CD8-positive, alpha-beta memory T cell (primary cell): ENCODE measurements around the gene ZCCHC12. TPM values are rescaled to one million over a fixed set of nuclear protein-coding genes. Genes with fewer than 3 reads are reported as not detected.

Experiments used
- CTCF ChIA-PET: fragments of 350-600 bp; sonication (Branson Sonifier 250); formaldehyde crosslinking; loops from one replicate; lab custom pipeline; 2021; ENCODE audit warnings: antibody characterized with exemption; lab: Charles Lee
- POLR2A ChIA-PET: fragments of 350-600 bp; sonication (Branson Sonifier 250); formaldehyde crosslinking; loops from one replicate; lab custom pipeline; 2021; ENCODE audit warnings: antibody characterized with exemption; lab: Charles Lee
- DNase-seq, 5 donors: peaks; one replicate each; pipeline versions ENCODE4 v3.0.0 to v3.0.0-alpha.2; 2020 to 2022; ENCODE audit warnings: mixed read lengths in 1 of 5
- H3K27ac ChIP-seq: one replicate; pipeline ENCODE4 v1.7.0; 2013; ENCODE audit warnings: low read depth, mild to moderate bottlenecking, low read length, moderate library complexity
- H3K27me3 ChIP-seq: 2 replicates; pipeline ENCODE4 v1.7.0; 2013; ENCODE audit warnings: low read length, mild to moderate bottlenecking; ENCODE audit not compliant: insufficient read depth, poor library complexity, severe bottlenecking
- H3K36me3 ChIP-seq: 2 replicates; pipeline ENCODE4 v1.7.0; 2013; ENCODE audit warnings: mild to moderate bottlenecking, low read length, moderate library complexity; ENCODE audit not compliant: insufficient read depth
- H3K4me1 ChIP-seq: 2 replicates; pipeline ENCODE4 v1.7.0; 2013; ENCODE audit warnings: mild to moderate bottlenecking, low read length, moderate library complexity; ENCODE audit not compliant: insufficient read depth
- H3K4me3 ChIP-seq: 2 replicates; pipeline ENCODE4 v1.7.0; 2013; ENCODE audit warnings: mild to moderate bottlenecking, low read length
- H3K9me3 ChIP-seq: 2 replicates; pipeline ENCODE4 v1.7.0; 2013; ENCODE audit warnings: mild to moderate bottlenecking, low read length
- H3K27ac Mint-ChIP-seq, 8 donors: one replicate each; pipeline ENCODE4 v1.8.0; 2020 to 2021; ENCODE audit warnings: mixed read lengths in 8 of 8, mild to moderate bottlenecking in 6 of 8, inconsistent platforms in 3 of 8, moderate library complexity in 3 of 8
- H3K27me3 Mint-ChIP-seq, 2 donors: one replicate each; pipeline ENCODE4 v1.8.0; 2020 to 2021; ENCODE audit warnings: mixed read lengths in 2 of 2, mild to moderate bottlenecking in 1 of 2, moderate library complexity in 1 of 2
- H3K36me3 Mint-ChIP-seq, 3 donors: one replicate each; pipeline ENCODE4 v1.8.0; 2020 to 2021; ENCODE audit warnings: mixed read lengths in 3 of 3, inconsistent platforms in 1 of 3, mild to moderate bottlenecking in 1 of 3
- H3K4me1 Mint-ChIP-seq, 3 donors: one replicate each; pipeline ENCODE4 v1.8.0; 2020 to 2021; ENCODE audit warnings: mixed read lengths in 3 of 3, inconsistent platforms in 1 of 3, mild to moderate bottlenecking in 1 of 3
- H3K4me3 Mint-ChIP-seq, 7 donors: one replicate each; pipeline ENCODE4 v1.8.0; 2020 to 2021; ENCODE audit warnings: mixed read lengths in 7 of 7, mild to moderate bottlenecking in 6 of 7, moderate library complexity in 4 of 7, inconsistent platforms in 2 of 7
- H3K9me3 Mint-ChIP-seq, 5 donors: one replicate each; pipeline ENCODE4 v1.8.0; 2020 to 2022; ENCODE audit warnings: mixed read lengths in 5 of 5, mild to moderate bottlenecking in 3 of 5, moderate library complexity in 2 of 5, inconsistent platforms in 1 of 5
- polyA plus RNA-seq: library from polyadenylated mRNA; unstranded; fragments of 300-500 nt; fragmentation: Illumina TruSeq; gene quantifications from one replicate; pipeline ENCODE4 v1.2.3, GENCODE V29; 2021
- total RNA-seq, 2 experiments: library from RNA; stranded (reverse); gene quantifications; one replicate each; pipeline ENCODE4 v1.2.3, GENCODE V29; 2021

ZCCHC12 gene
- total RNA-seq (not detected), polyA plus RNA-seq (0.12 TPM)

DNA sequence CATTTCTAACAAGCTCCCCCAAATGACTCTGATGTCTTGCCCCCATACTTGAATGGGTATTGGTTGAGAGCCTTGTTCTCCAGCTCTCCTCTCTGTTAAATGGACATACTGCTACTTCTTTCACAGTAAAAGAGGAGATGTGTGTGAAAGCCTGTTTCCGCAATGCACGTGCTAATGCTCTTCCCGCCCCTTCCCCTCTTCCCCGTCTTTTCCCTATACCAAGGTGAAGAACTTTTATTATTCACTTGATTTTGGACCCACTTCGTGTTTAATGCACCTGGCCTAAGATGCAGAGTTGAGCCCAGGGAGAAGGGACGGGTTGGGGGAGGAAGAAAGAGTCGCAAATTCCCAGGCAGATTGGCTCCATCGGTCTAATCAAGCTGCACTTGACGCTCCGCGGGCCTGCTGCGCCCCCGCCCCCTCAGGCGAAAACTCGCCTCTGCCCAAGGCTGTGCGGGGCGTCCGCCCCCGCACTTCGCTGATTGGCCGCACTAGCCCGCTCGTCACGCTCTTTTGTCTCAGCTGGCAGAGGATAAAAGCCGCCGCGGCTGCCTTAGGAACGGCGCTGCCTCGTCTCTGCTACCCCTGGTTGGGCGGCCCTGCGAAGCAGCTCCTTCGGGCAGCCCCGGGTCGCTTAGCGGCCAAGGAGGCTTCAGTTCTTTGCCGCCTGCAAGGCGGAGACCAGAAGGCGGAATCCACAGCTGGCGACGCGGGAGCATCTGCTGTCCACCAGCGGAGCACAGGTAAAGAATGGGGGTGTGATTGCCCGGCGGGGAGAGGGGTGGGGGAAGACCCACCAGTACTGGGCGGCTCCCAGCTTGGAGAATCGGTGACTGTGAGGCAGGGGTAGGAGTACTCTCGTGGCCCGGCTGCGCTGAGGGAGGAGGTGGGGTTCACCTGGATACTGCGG is at the start of gene ZCCHC12:
Gene ZCCHC12 (plus strand): TSS at position 562 of the 910 bp plus-strand sequence. CDS start 1,421 bp downstream, outside the sequence.
- H3K36me3 ChIP-seq, result no peaks in the 10 kb centered on the region
- Mint-ChIP-seq H3K27me3 (peaks cover 45 to 56% of the 10 kb centered on the region in 2 donors), H3K9me3 (peaks cover 0 to 7% (median 0%) of the 10 kb centered on the region in 5 donors), H3K4me3 (peak within 1 kb of the TSS; percentile 56 to 91 (median 74)), H3K36me3 (peaks cover 0 to 2% (median 0%) of the 10 kb centered on the region in 3 donors), H3K27ac (peak within 1 kb of the TSS in 2 of 8 donors; percentile 18 to 70), H3K4me1 (peaks cover 13 to 26% (median 17%) of the 10 kb centered on the region in 3 donors)
- H3K27me3 ChIP-seq, result peaks cover 6% of the 10 kb centered on the region
- ChIA-PET CTCF (no interaction called here), POLR2A (no interaction called here)
- no peak within 1 kb of the TSS for H3K27ac ChIP-seq
- H3K9me3 ChIP-seq, result no peaks in the 10 kb centered on the region
- DNase-seq, result peak in 4 of 5 donors; percentile 7 to 62 (median 38)
- H3K4me3 ChIP-seq, result peak within 1 kb of the TSS; percentile 28
- peaks cover 5% of the 10 kb centered on the region for H3K4me1 ChIP-seq

DNA sequence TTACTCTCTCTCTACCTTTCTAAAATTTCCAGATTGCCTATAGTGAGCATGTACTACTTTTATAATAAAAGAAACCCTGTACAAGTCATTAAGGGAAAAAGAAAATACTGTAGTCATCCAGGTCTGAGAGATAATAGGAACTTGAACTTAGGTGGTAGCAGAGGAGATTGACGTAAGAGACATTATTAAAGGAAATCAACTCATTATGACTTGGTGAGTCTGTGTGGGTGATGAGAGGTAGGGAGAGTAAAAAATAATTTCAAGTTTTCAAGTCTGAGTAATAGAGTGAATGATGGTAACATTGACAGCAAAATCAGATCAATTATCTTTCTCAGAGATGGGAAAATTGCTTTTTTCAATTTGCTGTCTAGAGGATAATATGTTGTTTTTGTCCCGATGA is 44.0 kb upstream of the ZCCHC12 start:
- no peaks in the 10 kb centered on the region for H3K27me3 ChIP-seq
- Mint-ChIP-seq H3K27me3 (peaks cover 6 to 25% of the 10 kb centered on the region in 2 donors), H3K9me3 (no peaks in the 10 kb centered on the region), H3K4me3 (no peak overlapping the region), H3K4me1 (no peaks in the 10 kb centered on the region), H3K36me3 (no peaks in the 10 kb centered on the region), H3K27ac (no peak overlapping the region)
- no peak overlapping the region for H3K4me3 ChIP-seq
- H3K4me1 ChIP-seq, result no peaks in the 10 kb centered on the region
- POLR2A ChIA-PET, result no interaction called here
- no peak overlapping the region for H3K27ac ChIP-seq
- CTCF ChIA-PET, result no interaction called here
- no peaks in the 10 kb centered on the region for H3K9me3 ChIP-seq
- H3K36me3 ChIP-seq, result no peaks in the 10 kb centered on the region
- DNase-seq, result no peak

DNA sequence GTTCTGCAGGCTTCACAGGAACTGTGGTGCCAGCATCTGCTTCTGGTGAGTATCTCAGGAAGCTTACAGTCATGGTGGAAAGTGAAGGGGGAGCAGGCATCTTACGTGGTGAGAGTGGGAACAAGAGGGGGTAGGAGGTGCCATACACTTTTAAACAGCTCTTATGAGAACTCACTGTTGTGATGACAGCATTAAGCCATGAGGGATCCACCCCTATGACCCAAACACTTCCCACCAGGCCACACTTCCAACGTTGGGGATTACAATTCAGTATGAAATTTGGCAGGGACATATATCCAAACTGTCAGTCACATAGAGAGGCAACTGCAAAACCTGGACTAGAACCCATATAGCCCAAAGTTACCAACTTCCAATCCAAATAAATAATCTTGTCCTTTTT is 43.1 kb upstream of the ZCCHC12 start:
- peaks cover 9 to 19% of the 10 kb centered on the region in 2 donors for H3K27me3 Mint-ChIP-seq
- POLR2A ChIA-PET, result no interaction called here

DNA sequence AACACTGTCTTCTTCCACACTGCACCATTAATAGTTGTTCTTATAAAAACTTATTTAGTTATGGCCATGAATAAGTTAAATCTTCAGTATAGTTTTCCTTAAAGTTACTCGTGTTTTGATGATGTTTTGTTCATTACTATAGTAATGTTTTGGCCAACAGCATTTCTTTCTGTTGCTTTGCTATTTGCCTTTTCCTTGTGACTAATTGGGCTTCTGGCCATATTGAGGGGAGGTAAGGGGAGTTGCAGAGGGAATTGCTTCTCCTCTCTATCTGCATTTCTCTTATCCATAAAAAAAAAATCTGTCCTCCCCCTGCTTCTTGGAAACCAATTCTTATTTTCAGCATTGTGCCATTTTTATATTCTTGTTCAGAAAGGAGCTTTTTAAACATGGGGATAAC is 42.7 kb upstream of the ZCCHC12 start:
- DNase-seq, result no peak
- Mint-ChIP-seq H3K9me3 (no peaks in the 10 kb centered on the region), H3K36me3 (no peaks in the 10 kb centered on the region), H3K4me1 (no peaks in the 10 kb centered on the region), H3K4me3 (no peak overlapping the region), H3K27me3 (peaks cover 10 to 16% of the 10 kb centered on the region in 2 donors), H3K27ac (peak overlapping the region in 1 of 8 donors; percentile 38)
- Histone ChIP-seq H3K27ac (no peak overlapping the region), H3K4me3 (no peak overlapping the region), H3K27me3 (no peaks in the 10 kb centered on the region), H3K9me3 (no peaks in the 10 kb centered on the region), H3K4me1 (no peaks in the 10 kb centered on the region), H3K36me3 (no peaks in the 10 kb centered on the region)
- ChIA-PET POLR2A (no interaction called here), CTCF (no interaction called here)

More for the DNA sequence above, 43.1 kb upstream of the ZCCHC12 start:
- Histone ChIP-seq H3K36me3 (no peaks in the 10 kb centered on the region), H3K9me3 (no peaks in the 10 kb centered on the region), H3K27ac (no peak overlapping the region), H3K27me3 (no peaks in the 10 kb centered on the region), H3K4me3 (no peak overlapping the region), H3K4me1 (no peaks in the 10 kb centered on the region)
- CTCF ChIA-PET, result no interaction called here
- no peaks in the 10 kb centered on the region for H3K9me3 Mint-ChIP-seq
- H3K27ac Mint-ChIP-seq, result peak overlapping the region in 1 of 8 donors; percentile 38
- no peaks in the 10 kb centered on the region for H3K4me1 Mint-ChIP-seq
- no peak overlapping the region for H3K4me3 Mint-ChIP-seq
- no peaks in the 10 kb centered on the region for H3K36me3 Mint-ChIP-seq
- DNase-seq, result no peak

- H3K4me3 Mint-ChIP-seq, result no peak overlapping the region
- H3K27ac ChIP-seq, result no peak overlapping the region
- POLR2A ChIA-PET, result interaction anchor here (0.7 kb wide), 1 partner anchor 460 kb away, joined by 5 read pairs; no protein-coding TSS in a partner anchor
- H3K27ac Mint-ChIP-seq, result no peak overlapping the region
- H3K36me3 Mint-ChIP-seq, result no peaks in the 10 kb centered on the region
- peaks cover 7 to 19% of the 10 kb centered on the region in 2 donors for H3K27me3 Mint-ChIP-seq
- H3K4me1 ChIP-seq, result no peaks in the 10 kb centered on the region
- H3K9me3 ChIP-seq, result no peaks in the 10 kb centered on the region
- H3K9me3 Mint-ChIP-seq, result peaks cover 0 to 2% (median 0%) of the 10 kb centered on the region in 5 donors
- H3K4me3 ChIP-seq, result no peak overlapping the region
- CTCF ChIA-PET, result no interaction called here
- no peaks in the 10 kb centered on the region for H3K36me3 ChIP-seq
- no peaks in the 10 kb centered on the region for H3K27me3 ChIP-seq
- no peaks in the 10 kb centered on the region for H3K4me1 Mint-ChIP-seq
- no peak for DNase-seq
Measured at GRCh38 chrX:118795528-118796280, 27.9 kb upstream of the ZCCHC12 start.

DNA sequence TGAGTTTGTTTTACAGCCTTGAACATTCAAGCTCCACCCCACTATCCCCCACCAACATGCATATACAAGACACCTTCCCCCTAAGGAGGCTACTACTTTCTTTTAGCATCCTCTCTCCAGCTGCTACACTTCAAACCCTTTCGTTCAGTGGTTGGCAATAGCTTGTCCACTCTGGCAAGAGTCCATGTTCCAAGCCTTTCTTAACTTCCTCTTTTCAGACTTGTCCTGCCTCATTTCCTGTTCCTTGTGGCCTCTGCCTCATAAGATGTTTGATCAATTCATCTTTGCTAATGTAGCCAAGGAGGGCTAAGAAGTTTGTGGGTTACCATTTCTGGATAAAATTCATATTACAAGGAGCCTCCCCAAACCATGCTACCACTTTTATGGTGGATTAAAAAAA is 20.8 kb upstream of the ZCCHC12 start:
- Mint-ChIP-seq H3K27me3 (peaks cover 13 to 18% of the 10 kb centered on the region in 2 donors), H3K27ac (peak overlapping the region in 1 of 8 donors; percentile 6), H3K4me3 (no peak overlapping the region), H3K36me3 (no peaks in the 10 kb centered on the region), H3K9me3 (no peaks in the 10 kb centered on the region), H3K4me1 (no peaks in the 10 kb centered on the region)
- CTCF ChIA-PET, result no interaction called here
- no peaks in the 10 kb centered on the region for H3K9me3 ChIP-seq
- H3K27me3 ChIP-seq, result no peaks in the 10 kb centered on the region
- DNase-seq, result no peak
- POLR2A ChIA-PET, result no interaction called here
- no peaks in the 10 kb centered on the region for H3K4me1 ChIP-seq
- H3K27ac ChIP-seq, result no peak overlapping the region
- no peaks in the 10 kb centered on the region for H3K36me3 ChIP-seq
- no peak overlapping the region for H3K4me3 ChIP-seq

GRCh38 chrX:118807151-118808017 is 16.2 kb upstream of the ZCCHC12 start:
- H3K36me3 ChIP-seq, result no peaks in the 10 kb centered on the region
- peak in 1 of 5 donors; percentile 5 for DNase-seq
- no peaks in the 10 kb centered on the region for H3K27me3 ChIP-seq
- no peaks in the 10 kb centered on the region for H3K36me3 Mint-ChIP-seq
- no peaks in the 10 kb centered on the region for H3K4me1 Mint-ChIP-seq
- H3K9me3 ChIP-seq, result no peaks in the 10 kb centered on the region
- H3K4me3 ChIP-seq, result no peak overlapping the region
- no peak overlapping the region for H3K27ac ChIP-seq
- H3K4me1 ChIP-seq, result no peaks in the 10 kb centered on the region
- no peaks in the 10 kb centered on the region for H3K9me3 Mint-ChIP-seq
- H3K4me3 Mint-ChIP-seq, result no peak overlapping the region
- ChIA-PET POLR2A (no interaction called here), CTCF (no interaction called here)
- peaks cover 12 to 24% of the 10 kb centered on the region in 2 donors for H3K27me3 Mint-ChIP-seq
- no peak overlapping the region for H3K27ac Mint-ChIP-seq
